NCI-H2107 (cell line): Measurements from ENCODE around the gene ARID5B.

Experiments used
- DNase-seq: peaks from one replicate; lab custom pipeline; 2025; lab: John Stamatoyannopoulos, UW

Gene ARID5B

DNA sequence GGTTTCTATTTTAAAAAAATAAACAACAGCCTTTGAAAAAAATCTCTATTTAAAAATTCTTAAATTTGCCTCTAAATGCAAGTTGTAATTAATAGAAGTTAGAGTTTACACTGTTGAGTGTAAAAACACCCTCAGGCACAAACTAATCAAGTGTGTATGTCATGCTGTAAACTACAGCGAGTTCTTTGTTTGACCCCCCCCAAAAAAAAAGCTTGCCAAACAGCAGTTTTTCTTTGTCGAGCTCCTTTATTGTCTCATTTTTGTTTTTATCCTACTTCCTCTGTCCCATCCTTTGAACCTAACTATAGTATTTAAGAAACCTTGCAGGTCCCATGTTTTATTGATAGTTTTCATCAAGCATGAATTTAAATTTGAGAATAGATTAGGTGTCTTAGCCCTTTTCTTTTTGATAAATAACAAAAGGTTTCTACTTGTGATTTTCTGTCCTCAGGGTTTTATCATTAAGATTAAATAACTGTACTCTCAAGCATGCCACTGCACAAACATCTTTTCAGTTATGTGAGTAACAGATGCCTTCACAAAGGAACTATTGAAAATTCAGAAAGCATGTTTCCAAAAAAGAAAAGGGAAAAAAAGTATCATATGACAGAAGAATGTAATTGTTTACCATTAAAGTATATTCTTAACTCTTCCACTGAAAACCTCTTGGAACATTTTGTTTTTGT lies 176.0 kb downstream of the ARID5B start:
- DNase-seq: no peak

DNA sequence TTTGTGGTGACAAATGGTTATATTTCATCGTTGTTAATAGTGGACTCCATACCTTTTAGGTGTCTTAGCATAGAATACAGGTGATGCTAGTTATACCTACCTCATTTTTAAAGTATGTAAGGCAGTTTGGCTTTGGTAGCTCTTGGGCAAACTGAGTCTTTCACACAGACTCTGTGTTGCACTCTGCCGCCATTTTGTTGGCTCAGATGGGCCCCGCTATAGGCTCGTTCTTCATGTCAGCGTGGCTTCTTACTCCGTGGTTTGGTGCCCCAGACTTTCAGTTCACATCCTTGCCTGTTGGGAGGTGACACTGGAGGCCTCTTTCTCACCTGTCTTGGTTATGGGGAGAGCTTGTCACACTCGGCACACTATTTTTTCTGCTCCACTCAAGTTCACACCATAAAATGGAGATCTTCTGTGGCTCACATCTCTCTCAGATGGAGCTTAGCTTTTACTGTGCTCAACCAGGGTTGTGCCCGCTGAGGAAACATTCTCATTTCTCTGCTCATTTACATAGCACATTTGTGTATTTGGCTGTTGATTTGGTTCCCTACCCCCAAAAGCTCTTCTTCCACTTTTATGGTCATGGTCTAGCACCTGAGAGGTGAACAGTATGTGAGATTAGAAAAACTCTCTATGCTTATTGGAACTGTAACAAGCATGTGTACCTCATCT lies 178.5 kb downstream of the ARID5B start:
- DNase-seq: no peak

- DNase-seq: no peak
Observed at GRCh38 chr10:62080905-62081304, 179.4 kb downstream of the ARID5B start.

- no peak for DNase-seq
Observed at GRCh38 chr10:62081341-62082270, 180.1 kb downstream of the ARID5B start.

GRCh38 chr10:62082271-62082656 lies 180.8 kb downstream of the ARID5B start:
- no peak for DNase-seq

DNA sequence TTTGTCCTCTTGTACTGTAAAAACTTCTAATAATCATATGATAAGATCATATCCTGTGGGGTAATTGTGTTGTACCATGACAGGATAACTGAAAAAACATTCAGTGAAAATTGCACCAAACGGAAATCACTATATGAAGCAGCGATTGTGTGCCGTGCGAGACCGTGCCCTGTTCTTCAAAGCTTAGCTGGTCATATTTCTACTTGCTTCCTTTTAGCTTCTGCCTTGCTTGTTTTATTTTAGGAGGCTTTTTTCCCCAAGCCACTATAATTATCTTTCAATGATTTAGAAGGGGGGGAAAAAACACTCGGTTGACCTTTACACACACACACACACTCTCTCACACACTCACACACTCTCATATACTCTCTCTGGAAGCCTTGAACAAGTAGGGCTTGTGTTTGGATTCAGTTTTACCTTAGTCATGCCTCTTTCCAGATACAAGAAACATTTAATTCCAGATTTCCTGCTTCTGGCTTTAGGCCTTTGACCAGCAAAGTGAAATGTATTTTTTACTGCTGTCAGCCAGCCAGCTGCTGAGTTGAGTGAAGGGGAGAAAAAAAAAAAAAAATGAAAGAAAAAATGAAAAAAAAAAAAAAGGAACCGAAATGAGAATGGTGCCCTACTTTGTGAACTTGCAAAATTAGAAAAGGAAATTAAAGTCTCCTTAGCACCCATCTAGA lies 181.4 kb downstream of the ARID5B start:
- no peak for DNase-seq

DNA sequence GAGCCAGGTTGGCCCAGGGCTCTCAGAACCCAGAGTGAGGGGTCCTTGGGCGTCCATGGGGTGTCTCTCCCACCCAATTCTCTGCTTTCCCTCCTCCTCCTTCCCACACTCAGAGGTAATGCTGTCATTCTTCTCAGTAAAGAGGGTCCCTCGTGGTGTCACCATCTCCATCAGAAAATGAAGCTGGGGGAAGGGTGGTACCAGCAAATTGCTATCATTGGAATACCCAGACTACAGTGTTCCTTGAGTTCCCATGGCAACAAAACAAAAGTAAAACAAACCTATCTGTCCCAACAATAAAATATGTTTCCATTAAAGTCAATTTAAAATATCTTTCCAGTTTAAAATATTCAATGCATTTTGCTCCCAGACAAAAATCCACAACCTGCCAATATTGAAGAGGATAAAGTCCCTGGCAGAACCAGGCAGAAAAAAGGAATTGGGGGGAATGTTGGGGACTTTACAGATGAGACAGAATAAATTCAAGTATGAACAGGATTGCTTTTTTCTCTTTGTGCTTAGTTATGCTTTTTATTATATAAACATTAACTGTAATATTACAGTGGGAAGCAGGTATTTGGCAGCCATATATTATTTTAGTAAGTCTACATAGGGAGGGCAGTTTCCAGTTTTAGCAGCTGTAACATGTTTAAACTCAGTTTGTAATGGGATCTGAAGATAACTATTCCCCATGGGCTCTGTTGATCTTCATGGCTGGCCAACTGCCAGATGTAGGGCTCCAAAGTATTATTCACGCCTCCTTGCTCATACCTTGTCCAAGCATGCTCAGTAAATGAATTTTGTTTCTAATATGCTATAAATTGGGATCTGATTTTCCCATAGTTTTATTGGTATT lies 182.1 kb downstream of the ARID5B start:
- peak; percentile 27 for DNase-seq

DNA sequence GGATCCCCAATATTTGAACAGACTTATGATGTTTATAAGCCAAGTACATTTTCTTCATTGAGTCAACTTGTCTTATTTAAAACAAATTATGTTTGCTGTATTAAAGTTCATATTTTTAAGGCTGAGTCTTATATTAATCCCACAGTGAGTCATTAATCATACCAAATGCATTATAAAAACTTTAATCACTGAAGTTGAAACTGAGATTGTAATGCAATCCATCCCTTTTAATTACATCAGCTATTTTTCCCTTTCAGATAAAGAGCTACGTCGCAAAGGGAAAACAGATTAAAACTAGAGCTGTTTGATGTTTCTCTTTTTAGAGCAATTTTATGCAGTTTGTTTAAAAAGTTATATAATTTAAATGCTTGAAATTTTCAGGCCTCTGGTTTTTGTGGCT lies 183.0 kb downstream of the ARID5B start:
- no peak for DNase-seq

- DNase-seq: no peak
Observed at GRCh38 chr10:62085404-62085803, 183.9 kb downstream of the ARID5B start.

- no peak for DNase-seq
Observed at GRCh38 chr10:62085821-62086220, 184.3 kb downstream of the ARID5B start.

DNA sequence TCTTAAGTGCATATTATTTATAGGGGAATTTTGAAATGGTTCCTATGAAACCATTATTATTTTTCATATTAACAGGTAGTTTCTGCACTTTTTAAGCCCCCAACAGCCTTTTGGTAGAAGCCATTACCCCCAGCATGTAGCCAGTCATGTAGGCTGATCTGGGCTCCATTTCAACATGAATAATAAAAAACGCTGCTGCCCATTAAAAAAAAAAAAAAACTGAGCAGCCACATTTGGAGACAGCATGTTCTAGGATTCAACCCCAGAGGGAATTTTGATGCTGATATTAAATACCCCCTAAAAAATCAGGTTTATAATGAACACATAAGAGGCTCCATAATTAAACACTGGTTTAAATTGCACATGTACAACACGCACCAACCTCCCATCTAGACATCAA lies 185.8 kb downstream of the ARID5B start:
- no peak for DNase-seq

- DNase-seq: no peak
Observed at GRCh38 chr10:62088786-62089185, 187.3 kb downstream of the ARID5B start.

GRCh38 chr10:62092301-62093030 lies 191.0 kb downstream of the ARID5B start:
- DNase-seq: no peak

DNA sequence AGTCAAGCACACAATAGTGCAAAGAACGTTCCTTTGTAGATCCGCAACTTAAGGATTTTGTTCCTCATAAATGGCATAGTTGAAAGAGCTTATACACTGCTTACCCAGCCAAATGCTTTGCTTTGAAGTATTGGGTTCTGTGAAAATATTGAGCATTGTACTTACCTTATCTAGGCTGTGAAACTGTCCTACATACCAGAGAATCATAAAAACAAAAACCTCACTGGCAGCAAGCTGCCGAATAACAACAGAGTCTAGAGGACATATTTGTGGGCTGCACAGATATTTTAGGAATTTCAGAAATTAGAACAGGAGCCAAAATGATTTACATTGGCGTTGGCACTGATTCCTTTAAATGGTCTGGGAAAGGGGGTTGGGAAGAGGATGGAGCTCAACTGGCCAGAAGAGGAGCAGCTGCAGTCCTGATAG lies 192.4 kb downstream of the ARID5B start:
- no peak for DNase-seq

DNA sequence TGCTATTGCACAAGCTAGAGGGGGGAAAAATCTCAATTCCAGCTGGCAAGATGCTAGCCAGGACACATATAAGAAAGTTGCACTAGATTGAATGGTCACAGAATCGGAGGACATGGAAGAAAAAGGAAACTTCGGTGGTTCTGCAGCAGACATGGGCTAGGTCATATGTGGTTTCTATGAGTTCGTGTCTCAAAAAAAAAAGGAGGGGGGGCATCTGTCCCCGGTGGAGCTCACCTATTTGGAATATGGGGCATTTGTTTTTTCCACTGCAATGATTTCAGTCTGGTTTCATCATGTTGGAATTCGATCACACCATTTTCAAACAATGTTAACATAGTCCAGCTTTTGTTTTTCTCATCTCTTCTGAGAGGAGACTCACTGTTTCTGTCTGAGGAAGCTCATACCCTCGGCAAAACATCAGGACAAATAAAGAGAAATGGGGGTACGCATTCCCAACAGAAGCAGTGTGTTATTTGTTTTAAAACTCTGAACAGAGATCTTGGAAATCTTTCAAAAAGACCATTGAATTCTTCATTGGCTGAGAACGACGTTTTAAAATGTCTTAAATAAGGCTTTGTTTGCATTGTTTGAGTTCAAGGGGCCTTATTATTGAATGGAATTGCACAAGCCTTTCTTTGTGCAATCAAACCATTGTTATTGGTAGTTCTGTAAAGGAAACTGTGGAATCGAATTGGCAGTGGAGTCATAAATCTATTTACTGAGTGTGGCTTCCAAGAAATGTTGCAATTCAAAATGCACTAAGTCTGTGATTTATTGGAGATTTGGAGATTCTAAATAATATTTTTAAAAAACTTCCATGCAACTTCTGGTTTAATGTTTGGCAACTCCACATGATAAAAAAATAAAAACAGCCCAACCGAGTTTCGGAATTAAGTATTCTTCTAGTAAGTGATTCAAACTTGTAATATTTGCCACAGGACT lies 194.0 kb downstream of the ARID5B start:
- peak; percentile 15 for DNase-seq

GRCh38 chr10:62096256-62096933 lies 194.9 kb downstream of the ARID5B start:
- DNase-seq: no peak

DNA sequence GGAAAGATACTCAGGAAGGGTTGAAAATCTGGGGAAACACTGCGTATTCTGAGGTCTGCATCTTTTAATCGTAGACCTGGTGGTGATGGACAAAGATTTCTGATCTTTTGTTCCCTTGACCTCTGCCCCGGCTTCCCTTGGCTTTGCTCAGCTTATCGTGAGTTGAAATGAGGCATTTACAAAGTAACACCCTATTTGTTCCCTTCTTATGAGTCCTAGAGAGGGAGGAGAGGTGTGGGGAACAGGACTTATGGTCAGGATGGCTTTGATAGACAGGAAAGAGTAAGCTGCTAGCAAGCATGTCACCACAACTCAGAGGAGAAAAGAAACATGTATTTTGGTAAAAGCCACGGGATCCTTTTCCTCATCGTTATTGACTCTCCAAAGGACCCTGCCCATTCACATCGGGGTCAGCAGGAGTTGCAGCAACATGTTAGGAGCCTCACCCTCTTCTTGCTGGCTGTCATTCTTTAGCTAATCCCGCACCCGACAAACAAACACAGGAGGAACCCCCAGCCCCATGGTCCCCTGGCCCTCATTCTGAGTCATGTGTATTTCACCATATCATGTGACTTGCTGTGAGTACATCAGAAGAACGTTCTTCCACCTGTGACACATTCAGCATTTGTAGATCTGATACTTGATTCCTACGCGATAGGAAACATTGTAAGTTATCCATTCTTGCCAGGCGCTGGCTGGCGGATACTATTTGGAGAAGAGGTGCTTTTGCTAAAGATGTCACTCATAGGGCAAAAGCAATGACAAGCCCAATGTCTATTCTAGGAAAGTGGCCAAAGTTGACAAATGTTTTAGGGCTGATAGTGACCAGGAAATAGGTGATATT lies 197.0 kb downstream of the ARID5B start:
- no peak for DNase-seq

- no peak for DNase-seq
Observed at GRCh38 chr10:62099299-62099698, 197.8 kb downstream of the ARID5B start.
